ENCODE results near the gene SLC2A9.
A peak's percentile ranks its signal among the peaks of the same experiment; 100 is the strongest.

SLC2A9 gene

GRCh38 chr4:10025230-10025806 is 4.0 kb upstream of the SLC2A9 start:
- H2BK5ac ChIP-seq (ENCODE audit: low read depth, low read length, poor library complexity) = no peak overlapping the region
- peaks cover 3% of the 10 kb centered on the region for H3K9me3 ChIP-seq (ENCODE audit: insufficient read depth, low read depth, low read length)
- H3K18ac ChIP-seq (ENCODE audit: low read length) = no peak overlapping the region
- no peak overlapping the region for H3K14ac ChIP-seq (ENCODE audit: low read length)
- H2BK12ac ChIP-seq (ENCODE audit: low read length) = no peak overlapping the region
- no CpG with 5 or more reads among the region's 3 CpGs for WGBS (ENCODE audit: extremely low coverage, insufficient coverage, insufficient read length)
- no peak overlapping the region for H3K4me3 ChIP-seq (ENCODE audit: low read depth, low read length)
- peaks cover 3% of the 10 kb centered on the region for H3K79me1 ChIP-seq (ENCODE audit: low read length)
- no peak overlapping the region for H3K4me2 ChIP-seq (ENCODE audit: low read length)
- no peak overlapping the region for H3K27ac ChIP-seq (ENCODE audit: low read depth, low read length)
- peaks cover 7 to 17% of the 10 kb centered on the region in 2 experiments for H3K4me1 ChIP-seq (ENCODE audit: control insufficient read depth in 1 of 2, insufficient read depth in 2 of 2, low read length in 2 of 2)
- no peaks in the 10 kb centered on the region for H3K36me3 ChIP-seq (ENCODE audit: control insufficient read depth in 1 of 2, insufficient read depth in 2 of 2, low read length in 2 of 2)
- no peak overlapping the region for H3K9ac ChIP-seq (ENCODE audit: low read length)
- DNase-seq = no peak
- no peaks in the 10 kb centered on the region for H3K27me3 ChIP-seq (ENCODE audit: insufficient read depth, low read length)
- no peak overlapping the region for H3K4ac ChIP-seq (ENCODE audit: low read depth, low read length)
- H3K23ac ChIP-seq (ENCODE audit: low read length) = no peak overlapping the region
- H4K8ac ChIP-seq (ENCODE audit: low read depth, low read length) = no peak overlapping the region
- H2BK120ac ChIP-seq (ENCODE audit: insufficient read depth, low read length, poor library complexity) = no peak overlapping the region
- no peak overlapping the region for H4K12ac ChIP-seq (ENCODE audit: low read depth, low read length)
- no peak overlapping the region for H4K91ac ChIP-seq (ENCODE audit: low read depth, low read length)
- no peak overlapping the region for H2AK5ac ChIP-seq (ENCODE audit: low read length)
- H2AFZ ChIP-seq (ENCODE audit: insufficient read depth, low read length, poor library complexity) = no peak overlapping the region
- no peaks in the 10 kb centered on the region for H3K79me2 ChIP-seq (ENCODE audit: control insufficient read depth, insufficient read depth, low read length, poor library complexity)

- Histone ChIP-seq H3K79me1 (ENCODE audit: low read length) (peaks cover 4% of the 10 kb centered on the region), H3K4me3 (ENCODE audit: low read depth, low read length) (no peak overlapping the region), H3K9me3 (ENCODE audit: insufficient read depth, low read depth, low read length) (peaks cover 3% of the 10 kb centered on the region), H3K14ac (ENCODE audit: low read length) (no peak overlapping the region), H3K4me2 (ENCODE audit: low read length) (no peak overlapping the region), H4K91ac (ENCODE audit: low read depth, low read length) (no peak overlapping the region), H3K18ac (ENCODE audit: low read length) (no peak overlapping the region), H3K4ac (ENCODE audit: low read depth, low read length) (no peak overlapping the region), H2BK120ac (ENCODE audit: insufficient read depth, low read length, poor library complexity) (no peak overlapping the region), H2AFZ (ENCODE audit: insufficient read depth, low read length, poor library complexity) (no peak overlapping the region), H3K36me3 (ENCODE audit: control insufficient read depth in 1 of 2, insufficient read depth in 2 of 2, low read length in 2 of 2) (no peaks in the 10 kb centered on the region), H3K4me1 (ENCODE audit: control insufficient read depth in 1 of 2, insufficient read depth in 2 of 2, low read length in 2 of 2) (peaks cover 11 to 21% of the 10 kb centered on the region in 2 experiments), H4K12ac (ENCODE audit: low read depth, low read length) (no peak overlapping the region), H3K23ac (ENCODE audit: low read length) (no peak overlapping the region), H2BK5ac (ENCODE audit: low read depth, low read length, poor library complexity) (no peak overlapping the region), H3K79me2 (ENCODE audit: control insufficient read depth, insufficient read depth, low read length, poor library complexity) (no peaks in the 10 kb centered on the region), H3K27me3 (ENCODE audit: insufficient read depth, low read length) (no peaks in the 10 kb centered on the region), H2AK5ac (ENCODE audit: low read length) (no peak overlapping the region), H3K9ac (ENCODE audit: low read length) (no peak overlapping the region), H4K8ac (ENCODE audit: low read depth, low read length) (no peak overlapping the region), H2BK12ac (ENCODE audit: low read length) (no peak overlapping the region), H3K27ac (ENCODE audit: low read depth, low read length) (no peak overlapping the region)
- DNase-seq = no peak
- WGBS (ENCODE audit: extremely low coverage, insufficient coverage, insufficient read length) = no CpG with 5 or more reads among the region's 2 CpGs
Observed at GRCh38 chr4:10024303-10024702, 3.0 kb upstream of the SLC2A9 start.

GRCh38 chr4:10023806-10024205 is 2.5 kb upstream of the SLC2A9 start:
- H3K4me2 ChIP-seq (ENCODE audit: low read length) = no peak overlapping the region
- H3K18ac ChIP-seq (ENCODE audit: low read length) = no peak overlapping the region
- no peak overlapping the region for H2AK5ac ChIP-seq (ENCODE audit: low read length)
- no peak overlapping the region for H3K4ac ChIP-seq (ENCODE audit: low read depth, low read length)
- H3K4me3 ChIP-seq (ENCODE audit: low read depth, low read length) = no peak overlapping the region
- no peak overlapping the region for H2BK12ac ChIP-seq (ENCODE audit: low read length)
- no peaks in the 10 kb centered on the region for H3K36me3 ChIP-seq (ENCODE audit: control insufficient read depth in 1 of 2, insufficient read depth in 2 of 2, low read length in 2 of 2)
- H2BK120ac ChIP-seq (ENCODE audit: insufficient read depth, low read length, poor library complexity) = no peak overlapping the region
- H3K79me1 ChIP-seq (ENCODE audit: low read length) = peaks cover 8% of the 10 kb centered on the region
- H2BK5ac ChIP-seq (ENCODE audit: low read depth, low read length, poor library complexity) = no peak overlapping the region
- H3K4me1 ChIP-seq (ENCODE audit: control insufficient read depth in 1 of 2, insufficient read depth in 2 of 2, low read length in 2 of 2) = peaks cover 13 to 22% of the 10 kb centered on the region in 2 experiments
- no peak overlapping the region for H4K12ac ChIP-seq (ENCODE audit: low read depth, low read length)
- no peak overlapping the region for H3K9ac ChIP-seq (ENCODE audit: low read length)
- no peak overlapping the region for H4K91ac ChIP-seq (ENCODE audit: low read depth, low read length)
- no peaks in the 10 kb centered on the region for H3K27me3 ChIP-seq (ENCODE audit: insufficient read depth, low read length)
- peaks cover 3% of the 10 kb centered on the region for H3K79me2 ChIP-seq (ENCODE audit: control insufficient read depth, insufficient read depth, low read length, poor library complexity)
- no peak overlapping the region for H4K8ac ChIP-seq (ENCODE audit: low read depth, low read length)
- H3K9me3 ChIP-seq (ENCODE audit: insufficient read depth, low read depth, low read length) = peaks cover 3% of the 10 kb centered on the region
- no peak overlapping the region for H2AFZ ChIP-seq (ENCODE audit: insufficient read depth, low read length, poor library complexity)
- no peak overlapping the region for H3K23ac ChIP-seq (ENCODE audit: low read length)
- WGBS (ENCODE audit: extremely low coverage, insufficient coverage, insufficient read length) = no CpG with 5 or more reads among the region's 7 CpGs
- no peak overlapping the region for H3K27ac ChIP-seq (ENCODE audit: low read depth, low read length)
- peak; percentile 55 to 70 for DNase-seq
- no peak overlapping the region for H3K14ac ChIP-seq (ENCODE audit: low read length)

- no peak overlapping the region for H3K4me3 ChIP-seq (ENCODE audit: low read depth, low read length)
- H3K27me3 ChIP-seq (ENCODE audit: insufficient read depth, low read length) = no peaks in the 10 kb centered on the region
- no peak overlapping the region for H4K91ac ChIP-seq (ENCODE audit: low read depth, low read length)
- no peak overlapping the region for H3K4ac ChIP-seq (ENCODE audit: low read depth, low read length)
- no peak overlapping the region for H2AFZ ChIP-seq (ENCODE audit: insufficient read depth, low read length, poor library complexity)
- H2BK12ac ChIP-seq (ENCODE audit: low read length) = no peak overlapping the region
- DNase-seq = no peak
- H3K23ac ChIP-seq (ENCODE audit: low read length) = no peak overlapping the region
- H3K4me2 ChIP-seq (ENCODE audit: low read length) = no peak overlapping the region
- H3K79me2 ChIP-seq (ENCODE audit: control insufficient read depth, insufficient read depth, low read length, poor library complexity) = peaks cover 3% of the 10 kb centered on the region
- peaks cover 3% of the 10 kb centered on the region for H3K9me3 ChIP-seq (ENCODE audit: insufficient read depth, low read depth, low read length)
- H2BK120ac ChIP-seq (ENCODE audit: insufficient read depth, low read length, poor library complexity) = no peak overlapping the region
- no CpG with 5 or more reads among the region's 5 CpGs for WGBS (ENCODE audit: extremely low coverage, insufficient coverage, insufficient read length)
- H3K79me1 ChIP-seq (ENCODE audit: low read length) = peaks cover 8% of the 10 kb centered on the region
- no peak overlapping the region for H3K14ac ChIP-seq (ENCODE audit: low read length)
- no peak overlapping the region for H3K9ac ChIP-seq (ENCODE audit: low read length)
- H4K8ac ChIP-seq (ENCODE audit: low read depth, low read length) = no peak overlapping the region
- peaks cover 13 to 22% of the 10 kb centered on the region in 2 experiments for H3K4me1 ChIP-seq (ENCODE audit: control insufficient read depth in 1 of 2, insufficient read depth in 2 of 2, low read length in 2 of 2)
- no peaks in the 10 kb centered on the region for H3K36me3 ChIP-seq (ENCODE audit: control insufficient read depth in 1 of 2, insufficient read depth in 2 of 2, low read length in 2 of 2)
- no peak overlapping the region for H3K27ac ChIP-seq (ENCODE audit: low read depth, low read length)
- H3K18ac ChIP-seq (ENCODE audit: low read length) = no peak overlapping the region
- no peak overlapping the region for H2AK5ac ChIP-seq (ENCODE audit: low read length)
- H4K12ac ChIP-seq (ENCODE audit: low read depth, low read length) = no peak overlapping the region
- no peak overlapping the region for H2BK5ac ChIP-seq (ENCODE audit: low read depth, low read length, poor library complexity)
Observed at GRCh38 chr4:10023050-10023419, 1.7 kb upstream of the SLC2A9 start.
